Liver (tissue), 9 donors: Measurements from ENCODE around the gene AHNAK2. TPM values are rescaled to one million over a fixed set of nuclear protein-coding genes. Genes with fewer than 3 reads are reported as not detected.

Experiments
- DNase-seq: peaks from one replicate; pipeline ENCODE4 v3.0.0-alpha.2; 2017; ENCODE audit warnings: low spot score
- H3K27ac ChIP-seq, 2 donors: one replicate each; pipeline ENCODE4 v1.7.0; 2013; ENCODE audit warnings: inconsistent platforms in 2 of 2, low read length in 2 of 2, control low read depth in 1 of 2, low read depth in 1 of 2, mild to moderate bottlenecking in 1 of 2
- H3K27me3 ChIP-seq, 4 donors: one replicate each; pipeline versions ENCODE4 v1.6.1 to v1.7.0; 2013; ENCODE audit warnings: low read length in 3 of 4, inconsistent platforms in 1 of 4, mild to moderate bottlenecking in 1 of 4, moderate library complexity in 1 of 4; ENCODE audit not compliant: control insufficient read depth in 4 of 4, insufficient read depth in 4 of 4
- H3K36me3 ChIP-seq, 4 donors: one replicate each; pipeline versions ENCODE4 v1.6.1 to v1.7.0; 2013; ENCODE audit warnings: low read length in 3 of 4, mild to moderate bottlenecking in 3 of 4, low read depth in 1 of 4, moderate library complexity in 1 of 4; ENCODE audit not compliant: control insufficient read depth in 4 of 4, insufficient read depth in 3 of 4
- H3K4me1 ChIP-seq, 4 donors: one replicate each; pipeline versions ENCODE4 v1.6.1 to v1.7.0; 2013; ENCODE audit warnings: low read length in 3 of 4, mild to moderate bottlenecking in 3 of 4, moderate library complexity in 1 of 4; ENCODE audit not compliant: control insufficient read depth in 4 of 4, insufficient read depth in 4 of 4
- H3K4me3 ChIP-seq, 3 donors: one replicate each; pipeline versions ENCODE4 v1.6.1 to v1.7.0; 2013; ENCODE audit warnings: low read length in 3 of 3, control low read depth in 1 of 3, low read depth in 1 of 3, mild to moderate bottlenecking in 1 of 3
- H3K9ac ChIP-seq, 2 donors: one replicate each; pipeline ENCODE4 v1.7.0; 2013; ENCODE audit warnings: low read length in 2 of 2, mild to moderate bottlenecking in 2 of 2, moderate library complexity in 2 of 2, control low read depth in 1 of 2, low read depth in 1 of 2
- H3K9me3 ChIP-seq, 4 donors: one replicate each; pipeline versions ENCODE4 v1.6.1 to v1.7.0; 2013; ENCODE audit warnings: low read length in 3 of 4; ENCODE audit not compliant: control insufficient read depth in 4 of 4
- ATF3 ChIP-seq: IDR thresholded peaks from 2 replicates; pipeline ENCODE4 v1.6.1; 2016; ENCODE audit warnings: antibody characterized with exemption
- CTCF ChIP-seq: fragments of 150-350 bp; IDR thresholded peaks from 2 replicates; pipeline ENCODE4 v1.5.1; 2017; ENCODE audit warnings: improper control_type of control experiment, low read depth, low read length; ENCODE audit not compliant: missing input control
- EGR1 ChIP-seq, 2 donors: IDR thresholded peaks; 2 replicates each; pipeline ENCODE4 v1.6.1; 2016 to 2018; ENCODE audit warnings: antibody characterized with exemption in 2 of 2, low read depth in 2 of 2
- FOXA1 ChIP-seq: IDR thresholded peaks from 2 replicates; pipeline ENCODE4 v1.6.1; 2016; ENCODE audit warnings: antibody characterized with exemption
- FOXA2 ChIP-seq: IDR thresholded peaks from 2 replicates; pipeline ENCODE4 v1.6.1; 2016; ENCODE audit warnings: antibody characterized with exemption
- GABPA ChIP-seq, 2 donors: IDR thresholded peaks in 1 of 2; conservative IDR thresholded peaks in 1 of 2; 2 replicates each; pipeline ENCODE4 v1.6.1; 2016; ENCODE audit warnings: antibody characterized with exemption in 2 of 2, mild to moderate bottlenecking in 1 of 2, moderate library complexity in 1 of 2
- HNF4A ChIP-seq, 2 donors: conservative IDR thresholded peaks; 2 replicates each; pipeline ENCODE4 v1.6.1; 2016; ENCODE audit warnings: antibody characterized with exemption in 2 of 2, mild to moderate bottlenecking in 2 of 2
- HNF4G ChIP-seq: IDR thresholded peaks from 2 replicates; pipeline ENCODE4 v1.6.1; 2016; ENCODE audit warnings: antibody characterized with exemption
- JUND ChIP-seq, 2 donors: IDR thresholded peaks; 2 replicates each; pipeline ENCODE4 v1.6.1; 2016; ENCODE audit warnings: antibody characterized with exemption in 2 of 2
- NR2F2 ChIP-seq: IDR thresholded peaks from 2 replicates; pipeline ENCODE4 v1.6.1; 2016; ENCODE audit warnings: antibody characterized with exemption
- RAD21 ChIP-seq, 2 donors: IDR thresholded peaks; 2 replicates each; pipeline ENCODE4 v1.6.1; 2016; ENCODE audit warnings: antibody characterized with exemption in 2 of 2, mild to moderate bottlenecking in 2 of 2
- REST ChIP-seq: IDR thresholded peaks from 2 replicates; pipeline ENCODE4 v1.6.1; 2016; ENCODE audit warnings: antibody characterized with exemption, mild to moderate bottlenecking
- RXRA ChIP-seq, 2 donors: IDR thresholded peaks; 2 replicates each; pipeline ENCODE4 v1.6.1; 2017 to 2018; ENCODE audit warnings: antibody characterized with exemption in 2 of 2, mild to moderate bottlenecking in 1 of 2
- SP1 ChIP-seq: IDR thresholded peaks from 2 replicates; pipeline ENCODE4 v1.6.1; 2018; ENCODE audit warnings: antibody characterized with exemption, mild to moderate bottlenecking
- TAF1 ChIP-seq: conservative IDR thresholded peaks from 2 replicates; pipeline ENCODE4 v1.6.1; 2016; ENCODE audit warnings: antibody characterized with exemption, mild to moderate bottlenecking
- YY1 ChIP-seq: IDR thresholded peaks from 2 replicates; pipeline ENCODE4 v1.6.1; 2016; ENCODE audit warnings: antibody characterized with exemption, mild to moderate bottlenecking
- ZBTB33 ChIP-seq: IDR thresholded peaks from 2 replicates; pipeline ENCODE4 v1.6.1; 2016; ENCODE audit warnings: antibody characterized with exemption
- WGBS: extraction: QIAGEN DNeasy Blood & Tissue Kit; methylation state at CpG from one replicate; pipeline ENCODE4 v1.1.7; 2013; 5-methylcytosine and 5-hydroxymethylcytosine counted together
- polyA plus RNA-seq, 2 donors: library from polyadenylated mRNA; stranded (reverse) in 1 of 2; unstranded in 1 of 2; fragments of 200-250 nt in 1 of 2; fragments of >200 nt in 1 of 2; fragmentation: Nextera tagmentation in 1 of 2; extraction: Ambion mirVana in 1 of 2; gene quantifications; one replicate each; pipeline versions ENCODE4 v1.2.1 to v1.2.3, GENCODE V29; 2013 to 2015
- total RNA-seq, 2 donors: library from RNA; depleted of rRNA; stranded (reverse); fragments of >200 nt; gene quantifications; one replicate each; pipeline ENCODE4 v1.2.3, GENCODE V29; 2014
- donor health status: healthy.
- donor health status: healthy.
- donor health status: healthy.
- donor health status: healthy.
- donor health status: healthy.

Gene AHNAK2
- total and polyA plus RNA-seq, 4 donors = 0.05 to 2.6 (median 1.2) TPM

- TF ChIP-seq RAD21 (IDR thresholded peaks at IDR 0.05) = no peak
Observed at GRCh38 chr14:104983231-104983721, 5.1 kb upstream of the AHNAK2 start (continued).

- DNase-seq = no peak
- peaks cover 8 to 28% (median 21%) of the 10 kb centered on the region in 4 donors for H3K4me1 ChIP-seq
- WGBS = 86% methylated on average over 10 of the region's 10 CpGs
Observed at GRCh38 chr14:104982548-104983230, 4.5 kb upstream of the AHNAK2 start.

More at GRCh38 chr14:104982548-104983230, 4.5 kb upstream of the AHNAK2 start:
- TF ChIP-seq ATF3 (no peak), HNF4A (conservative IDR thresholded peaks at IDR 0.05) (no peak), EGR1 (IDR thresholded peaks at IDR 0.05; ENCODE audit: low read depth in 2 of 2) (no peak), SP1 (no peak), FOXA2 (no peak), ZBTB33 (no peak), FOXA1 (no peak), CTCF (no peak), HNF4G (no peak), RAD21 (IDR thresholded peaks at IDR 0.05) (no peak), NR2F2 (no peak), TAF1 (no peak), RXRA (IDR thresholded peaks at IDR 0.05) (no peak), GABPA (IDR thresholded peaks at IDR 0.05 in 1 of 2, conservative IDR thresholded peaks at IDR 0.05 in 1 of 2) (no peak), REST (no peak), JUND (IDR thresholded peaks at IDR 0.05) (no peak), YY1 (no peak)
- Histone ChIP-seq H3K9me3 (no peaks in the 10 kb centered on the region), H3K9ac (no peak overlapping the region), H3K4me3 (no peak overlapping the region), H3K27ac (no peak overlapping the region), H3K27me3 (no peaks in the 10 kb centered on the region), H3K36me3 (no peaks in the 10 kb centered on the region)
